Stimulated activated effector memory CD8-positive, alpha-beta T cell treated with anti-CD3 and anti-CD28 coated beads, Interleukin-12 subunit alpha, Interleukin-12 subunit beta, amount 100 ng/mL, for 72 hours (primary cell): ENCODE data around the gene ZNF808.
"Not testable (repeated sequence)": the region's sequence is repeated elsewhere in the genome, so short reads cannot be mapped to it uniquely, and the experiment has no call there.

Experiments used
- ATAC-seq: fragments of 150-1000 bp; cut with Tn5 transposase; 2 replicates; pipeline ENCODE4 v1.10.0; 2021
- DNase-seq, 2 donors: peaks; one replicate each; pipeline ENCODE4 v3.0.0; 2021 to 2022; ENCODE audit warnings: low spot score in 2 of 2
- H3K27ac Mint-ChIP-seq: one replicate; pipeline ENCODE4 v1.8.0; 2022; ENCODE audit warnings: mild to moderate bottlenecking, mixed read lengths
- H3K36me3 Mint-ChIP-seq: one replicate; pipeline ENCODE4 v1.8.0; 2022; ENCODE audit warnings: mild to moderate bottlenecking, mixed read lengths
- H3K4me1 Mint-ChIP-seq: one replicate; pipeline ENCODE4 v1.8.0; 2022; ENCODE audit warnings: mixed read lengths
- H3K4me3 Mint-ChIP-seq: one replicate; pipeline ENCODE4 v1.8.0; 2022; ENCODE audit warnings: mild to moderate bottlenecking, mixed read lengths
- H3K9me3 Mint-ChIP-seq: one replicate; pipeline ENCODE4 v1.8.0; 2022; ENCODE audit warnings: mixed read lengths

Gene ZNF808

GRCh38 chr19:52527134-52527955 is at the start of gene ZNF808:
Gene ZNF808, plus strand, starts transcription at chr19:52527668. Its CDS starts 15,617 bp downstream, at chr19:52543285.
- Mint-ChIP-seq H3K4me1 (peaks cover 20% of the 10 kb centered on the region), H3K27ac (peak within 1 kb of the TSS; percentile 97), H3K9me3 (peaks cover 4% of the 10 kb centered on the region), H3K4me3 (peak within 1 kb of the TSS; percentile 89), H3K36me3 (peaks cover 15% of the 10 kb centered on the region)
- DNase-seq (peak; percentile 75 to 87), ATAC-seq (peak; percentile 95)

DNA sequence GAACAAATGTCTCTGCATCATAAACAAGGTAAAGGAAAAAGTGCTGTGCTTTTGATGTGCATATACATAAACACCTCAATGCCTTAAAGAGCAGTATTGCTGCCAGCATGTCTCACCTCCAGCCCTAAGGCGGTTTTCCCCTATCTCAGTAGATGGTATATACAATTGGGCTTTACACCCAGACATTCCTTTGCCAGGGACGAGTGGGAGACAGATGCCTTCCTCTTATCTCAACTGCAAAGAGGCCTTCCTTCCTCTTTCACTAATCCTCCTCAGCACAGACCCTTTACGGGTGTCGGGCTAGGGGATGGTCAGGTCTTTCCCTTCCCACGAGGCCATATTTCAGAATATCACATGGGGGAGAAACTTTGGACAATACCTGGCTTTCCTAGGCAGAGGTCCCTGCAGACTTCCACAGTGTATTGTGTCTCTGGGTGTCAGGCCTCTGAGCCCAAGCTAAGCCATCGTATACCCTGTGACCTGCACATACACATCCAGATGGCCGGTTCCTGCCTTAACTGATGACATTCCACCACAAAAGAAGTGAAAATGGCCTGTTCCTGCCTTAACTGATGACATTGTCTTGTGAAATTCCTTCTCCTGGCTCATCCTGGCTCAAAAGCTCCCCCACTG is 43.2 kb upstream of the ZNF808 start:
- H3K9me3 Mint-ChIP-seq: peaks cover 18% of the 10 kb centered on the region
- DNase-seq, H3K27ac Mint-ChIP-seq, H3K4me3 Mint-ChIP-seq, H3K4me1 Mint-ChIP-seq, ATAC-seq, H3K36me3 Mint-ChIP-seq: not testable (repeated sequence)

- not testable (repeated sequence) for ATAC-seq, H3K36me3 Mint-ChIP-seq, H3K4me1 Mint-ChIP-seq, H3K4me3 Mint-ChIP-seq, H3K27ac Mint-ChIP-seq, DNase-seq
- peaks cover 18% of the 10 kb centered on the region for H3K9me3 Mint-ChIP-seq
These were observed 42.4 kb upstream of the ZNF808 start for GRCh38 chr19:52485064-52485463.

- not testable (repeated sequence) for H3K36me3 Mint-ChIP-seq
- H3K9me3 Mint-ChIP-seq: peaks cover 20% of the 10 kb centered on the region
These were observed 41.8 kb upstream of the ZNF808 start for GRCh38 chr19:52485561-52486240.

DNA sequence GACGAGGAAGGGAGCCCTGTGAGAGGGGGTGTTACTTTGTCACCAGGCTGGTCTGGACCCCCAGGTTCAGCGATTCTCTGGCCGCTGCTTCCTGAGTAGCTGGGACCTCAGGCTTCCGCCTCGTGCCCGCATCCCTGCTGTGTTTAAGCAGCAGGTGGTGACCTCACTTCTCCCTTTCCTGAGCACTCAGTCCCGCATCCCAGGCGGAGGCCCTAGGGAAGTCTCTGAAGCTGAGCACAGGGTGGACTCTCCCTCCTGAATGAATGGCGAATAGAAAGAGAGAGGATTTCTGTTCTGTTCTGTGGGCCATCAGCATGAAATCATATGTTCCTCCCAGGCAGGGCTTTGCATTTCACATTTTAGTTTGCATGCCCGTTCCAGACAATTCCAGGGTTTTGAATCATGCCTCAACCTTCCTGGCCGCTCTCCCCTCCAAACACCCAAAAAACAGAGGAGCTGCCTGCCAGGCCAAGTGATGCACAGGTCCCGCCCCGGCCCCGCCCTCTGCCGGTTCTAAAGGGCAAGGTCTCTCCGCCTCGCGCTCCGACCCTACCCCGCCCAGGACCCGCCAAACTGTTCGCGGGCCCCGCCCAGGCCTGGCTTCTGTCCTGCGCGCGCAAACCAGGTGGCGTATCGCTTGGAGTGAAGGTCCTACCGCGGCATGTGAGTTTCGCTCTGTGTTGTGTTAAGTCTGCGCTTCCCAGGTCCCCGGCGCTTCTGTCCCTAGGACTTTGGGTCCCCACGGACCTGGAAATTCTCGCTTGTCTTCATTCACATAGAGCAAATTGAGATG is 35.1 kb upstream of the ZNF808 start:
- Mint-ChIP-seq H3K36me3 (peaks cover 12% of the 10 kb centered on the region), H3K27ac (no peak overlapping the region), H3K9me3 (peaks cover 20% of the 10 kb centered on the region), H3K4me1 (peaks cover 8% of the 10 kb centered on the region), H3K4me3 (peak overlapping the region; percentile 48)
- DNase-seq: no peak
- ATAC-seq: peak; percentile 69

More at GRCh38 chr19:52485561-52486240, 41.8 kb upstream of the ZNF808 start:
- not testable (repeated sequence) for ATAC-seq, H3K27ac Mint-ChIP-seq, H3K4me1 Mint-ChIP-seq, DNase-seq, H3K4me3 Mint-ChIP-seq

DNA sequence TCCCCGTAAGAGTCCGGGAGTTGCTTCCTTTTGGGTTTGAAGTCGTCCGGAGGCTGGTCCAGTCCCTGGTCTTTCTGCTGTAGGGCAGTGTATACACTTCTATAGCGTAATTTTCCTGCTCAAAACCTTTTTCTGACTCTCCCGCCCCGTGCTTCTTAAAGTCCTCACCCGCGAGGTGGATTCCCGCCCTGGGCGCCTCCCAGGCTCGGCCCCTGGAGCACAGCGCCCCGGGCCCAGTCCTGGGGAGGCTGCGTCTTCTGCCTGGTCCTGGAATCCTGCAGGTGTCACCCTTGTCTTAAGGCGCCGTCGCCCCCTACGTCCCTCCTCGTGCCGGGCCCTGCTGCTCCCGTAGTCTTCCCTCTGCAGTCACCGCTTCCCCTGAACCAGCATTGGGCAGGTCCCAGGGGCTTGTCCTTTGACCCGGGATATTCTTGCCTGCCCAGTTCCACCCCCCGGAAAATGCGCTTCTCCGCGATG is 34.4 kb upstream of the ZNF808 start:
- Mint-ChIP-seq H3K9me3 (peaks cover 20% of the 10 kb centered on the region), H3K4me1 (peaks cover 8% of the 10 kb centered on the region), H3K27ac (no peak overlapping the region), H3K4me3 (peak overlapping the region; percentile 48), H3K36me3 (peaks cover 12% of the 10 kb centered on the region)
- ATAC-seq (peak; percentile 56), DNase-seq (no peak)

GRCh38 chr19:52494518-52494917 is 33.0 kb upstream of the ZNF808 start:
- peaks cover 12% of the 10 kb centered on the region for H3K36me3 Mint-ChIP-seq
- H3K27ac Mint-ChIP-seq: no peak overlapping the region
- ATAC-seq: no peak
- DNase-seq: no peak
- no peak overlapping the region for H3K4me3 Mint-ChIP-seq
- peaks cover 8% of the 10 kb centered on the region for H3K4me1 Mint-ChIP-seq
- H3K9me3 Mint-ChIP-seq: peaks cover 23% of the 10 kb centered on the region

DNA sequence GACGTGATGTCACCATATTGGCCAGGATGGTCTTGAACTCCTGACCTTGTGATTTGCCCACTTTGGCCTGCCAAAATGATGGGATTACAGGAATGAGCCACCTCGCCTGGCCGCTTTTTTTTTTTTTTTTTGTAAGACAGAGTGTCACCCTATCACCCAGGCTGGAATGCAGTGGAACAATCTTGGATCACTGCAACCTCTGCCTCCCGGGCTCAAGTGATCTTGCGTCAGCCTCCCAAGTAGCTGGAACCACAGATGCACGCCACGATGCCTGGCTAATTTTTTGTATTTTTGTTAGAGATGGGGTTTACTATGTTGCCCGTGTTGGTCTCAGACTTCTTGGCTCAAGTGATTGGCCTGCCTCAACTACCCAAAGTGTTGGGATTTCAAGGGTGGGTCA is 28.9 kb upstream of the ZNF808 start:
- Mint-ChIP-seq H3K4me3 (no peak overlapping the region), H3K9me3 (peaks cover 18% of the 10 kb centered on the region), H3K27ac (no peak overlapping the region), H3K36me3 (peaks cover 7% of the 10 kb centered on the region), H3K4me1 (peaks cover 2% of the 10 kb centered on the region)
- ATAC-seq (no peak), DNase-seq (no peak)

DNA sequence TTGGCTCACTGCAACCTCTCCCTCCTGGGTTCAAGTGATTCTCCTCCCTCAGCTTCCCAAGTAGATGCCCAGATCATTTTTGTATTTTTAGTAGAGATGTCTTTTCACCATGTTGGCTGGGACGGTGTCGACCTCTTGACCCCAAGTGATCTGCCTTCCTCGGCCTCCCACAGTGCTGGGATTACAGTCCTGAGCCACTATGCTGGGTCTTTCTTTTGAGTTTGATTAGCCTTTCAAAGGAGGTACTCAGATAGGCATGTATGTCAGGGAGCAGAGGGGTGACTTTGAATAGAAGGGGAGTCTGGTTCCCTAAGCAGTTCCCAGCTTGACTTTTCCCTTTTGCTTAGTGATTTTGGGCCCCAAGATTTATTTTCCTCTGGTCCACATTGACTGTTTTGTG is 27.0 kb upstream of the ZNF808 start:
- DNase-seq, H3K27ac Mint-ChIP-seq, H3K4me3 Mint-ChIP-seq, ATAC-seq, H3K4me1 Mint-ChIP-seq, H3K36me3 Mint-ChIP-seq: not testable (repeated sequence)
- peaks cover 11% of the 10 kb centered on the region for H3K9me3 Mint-ChIP-seq

- not testable (repeated sequence) for H3K4me3 Mint-ChIP-seq, H3K36me3 Mint-ChIP-seq, H3K27ac Mint-ChIP-seq, H3K9me3 Mint-ChIP-seq, ATAC-seq, DNase-seq, H3K4me1 Mint-ChIP-seq
These were observed 26.5 kb upstream of the ZNF808 start for GRCh38 chr19:52500991-52501390.

DNA sequence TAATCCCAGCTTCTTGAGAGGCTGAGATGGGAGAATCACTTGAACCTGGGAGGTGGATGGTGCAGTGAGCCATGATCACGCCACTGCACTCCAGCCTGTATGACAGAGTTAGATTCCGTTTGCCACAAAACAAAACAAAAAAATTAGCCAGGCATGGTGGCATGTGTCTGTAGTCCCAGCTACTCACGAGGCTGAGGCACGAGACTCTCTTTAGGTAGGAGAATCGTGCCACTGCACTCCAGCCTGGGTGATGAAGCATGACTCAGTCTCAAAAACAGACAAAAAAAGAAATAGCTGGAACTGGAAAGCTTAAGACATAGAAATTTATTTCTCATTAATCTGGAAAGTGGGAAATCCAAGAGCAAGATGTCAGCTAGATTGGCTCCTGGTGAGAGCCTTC is 20.2 kb upstream of the ZNF808 start:
- no peak for ATAC-seq
- no peaks in the 10 kb centered on the region for H3K36me3 Mint-ChIP-seq
- H3K27ac Mint-ChIP-seq: no peak overlapping the region
- no peaks in the 10 kb centered on the region for H3K4me1 Mint-ChIP-seq
- no peak overlapping the region for H3K4me3 Mint-ChIP-seq
- peaks cover 13% of the 10 kb centered on the region for H3K9me3 Mint-ChIP-seq
- no peak for DNase-seq

- ATAC-seq (no peak), DNase-seq (no peak)
- Mint-ChIP-seq H3K4me1 (no peaks in the 10 kb centered on the region), H3K36me3 (no peaks in the 10 kb centered on the region), H3K9me3 (peaks cover 24% of the 10 kb centered on the region), H3K4me3 (no peak overlapping the region), H3K27ac (no peak overlapping the region)
These were observed 11.3 kb upstream of the ZNF808 start for GRCh38 chr19:52516191-52516590.

- no peaks in the 10 kb centered on the region for H3K36me3 Mint-ChIP-seq
- H3K27ac Mint-ChIP-seq: no peak overlapping the region
- H3K4me1 Mint-ChIP-seq: no peaks in the 10 kb centered on the region
- DNase-seq: no peak
- no peak overlapping the region for H3K4me3 Mint-ChIP-seq
- no peak for ATAC-seq
- H3K9me3 Mint-ChIP-seq: peaks cover 11% of the 10 kb centered on the region
These were observed 8.8 kb upstream of the ZNF808 start for GRCh38 chr19:52518646-52519045.

- H3K4me3 Mint-ChIP-seq, DNase-seq, H3K36me3 Mint-ChIP-seq, H3K9me3 Mint-ChIP-seq, H3K27ac Mint-ChIP-seq, H3K4me1 Mint-ChIP-seq, ATAC-seq: not testable (repeated sequence)
These were observed 8.3 kb upstream of the ZNF808 start for GRCh38 chr19:52519175-52519574.

DNA sequence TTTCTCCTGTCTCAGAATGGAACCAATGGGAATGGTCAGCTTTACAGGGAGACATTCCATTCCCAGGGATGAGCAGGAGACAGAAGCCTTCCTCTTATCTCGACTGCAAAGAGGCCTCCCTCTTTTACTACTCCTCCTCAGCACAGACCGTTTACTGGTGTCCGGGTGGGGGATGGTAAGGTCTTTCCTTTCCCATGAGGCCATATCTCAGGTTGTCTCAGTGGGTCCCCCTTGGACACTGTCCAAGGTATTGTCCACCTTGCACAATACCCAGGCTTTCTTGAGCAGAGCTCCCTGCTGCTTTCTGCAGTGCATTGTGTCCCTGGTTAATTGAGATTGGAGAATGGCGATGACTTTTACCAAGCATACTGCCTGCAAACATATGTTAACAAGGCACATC is 7.5 kb upstream of the ZNF808 start:
- ATAC-seq: no peak
- Mint-ChIP-seq H3K36me3 (no peaks in the 10 kb centered on the region), H3K9me3 (peaks cover 6% of the 10 kb centered on the region), H3K4me3 (no peak overlapping the region), H3K27ac (no peak overlapping the region), H3K4me1 (no peaks in the 10 kb centered on the region)
- DNase-seq: no peak
